Muscle of leg (tissue), 11 donors: ENCODE results near the gene INO80D. TPM values are rescaled to one million over a fixed set of nuclear protein-coding genes. Genes with fewer than 3 reads are reported as not detected.
"Not testable (repeated sequence)": the region's sequence is repeated elsewhere in the genome, so short reads cannot be mapped to it uniquely, and the experiment has no call there.

Source experiments
- DNase-seq: peaks from one replicate; pipeline ENCODE4 v3.0.0; 2013
- H3K27ac ChIP-seq: one replicate; pipeline ENCODE4 v1.5.1; 2013; ENCODE audit warnings: mild to moderate bottlenecking, low read length, control low read depth
- H3K27me3 ChIP-seq: one replicate; pipeline ENCODE4 v1.6.1; 2013; ENCODE audit warnings: low read length; ENCODE audit not compliant: control insufficient read depth, insufficient read depth
- H3K36me3 ChIP-seq: one replicate; pipeline ENCODE4 v1.6.1; 2013; ENCODE audit warnings: low read length; ENCODE audit not compliant: control insufficient read depth, insufficient read depth
- H3K4me1 ChIP-seq: one replicate; pipeline ENCODE4 v1.6.1; 2013; ENCODE audit warnings: low read length; ENCODE audit not compliant: control insufficient read depth, insufficient read depth
- H3K4me3 ChIP-seq: one replicate; pipeline ENCODE4 v1.5.1; 2013; ENCODE audit warnings: low read length, control low read depth
- H3K9me3 ChIP-seq: replicated peaks from 2 replicates; pipeline ENCODE4 v1.6.1; 2013; ENCODE audit warnings: low read depth, low read length; ENCODE audit not compliant: control insufficient read depth
- WGBS: methylation state at CpG from one replicate; pipeline ENCODE4 v1.1.5; 2013; ENCODE audit warnings: missing lambda C conversion rate; ENCODE audit not compliant: insufficient coverage; 5-methylcytosine and 5-hydroxymethylcytosine counted together
- polyA plus RNA-seq, 8 donors: library from polyadenylated mRNA; unstranded; fragments of 120-200 nt; gene quantifications; one replicate each; pipeline versions ENCODE4 v1.2.1 to v1.2.3, GENCODE V29; 2013; ENCODE audit warnings: inconsistent platforms in 1 of 8, low replicate concordance in 1 of 8; ENCODE audit not compliant: insufficient read length in 8 of 8, insufficient read depth in 1 of 8
- total RNA-seq: library from RNA; stranded (reverse); fragments of 120-200 nt; gene quantifications from one replicate; pipeline ENCODE4 v1.2.4, GENCODE V29; 2013

Gene INO80D
- total and polyA plus RNA-seq, 9 donors: 4.6 to 8.8 (median 7.4) TPM

DNA sequence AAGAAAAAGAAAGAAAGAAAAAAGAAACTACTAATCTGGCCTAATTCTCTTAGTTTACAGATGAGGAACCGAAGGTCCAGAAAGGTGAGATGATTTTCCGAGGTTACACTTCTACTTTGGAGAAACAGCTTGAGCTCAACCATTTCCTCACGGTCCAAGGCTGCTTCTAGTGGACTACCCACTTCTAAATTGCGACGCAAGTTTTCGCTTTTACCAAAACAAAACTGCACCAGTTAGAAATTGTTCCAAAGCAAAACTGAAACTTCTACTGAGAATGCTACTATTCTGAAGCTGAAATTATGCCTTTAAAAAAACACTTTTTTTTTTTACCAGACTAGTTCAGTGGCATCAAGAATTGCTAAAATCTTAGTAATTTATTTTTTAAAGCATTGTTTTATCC, 101.6 kb downstream of the INO80D start:
- no peaks in the 10 kb centered on the region for H3K4me1 ChIP-seq
- no peak overlapping the region for H3K4me3 ChIP-seq
- no peaks in the 10 kb centered on the region for H3K9me3 ChIP-seq
- H3K36me3 ChIP-seq: no peaks in the 10 kb centered on the region
- 93% methylated on average over 5 of the region's 6 CpGs for WGBS
- no peaks in the 10 kb centered on the region for H3K27me3 ChIP-seq
- DNase-seq: no peak
- H3K27ac ChIP-seq: no peak overlapping the region

- Histone ChIP-seq H3K36me3 (no peaks in the 10 kb centered on the region), H3K27me3 (no peaks in the 10 kb centered on the region), H3K4me3 (no peak overlapping the region), H3K27ac (no peak overlapping the region), H3K9me3 (no peaks in the 10 kb centered on the region), H3K4me1 (no peaks in the 10 kb centered on the region)
- WGBS: 95% methylated on average over 5 of the region's 5 CpGs
- no peak for DNase-seq
Observed at GRCh38 chr2:205982776-205983327, 103.1 kb downstream of the INO80D start.

GRCh38 chr2:205978728-205979127, 107.2 kb downstream of the INO80D start:
- not testable (repeated sequence) for H3K4me3 ChIP-seq, H3K27me3 ChIP-seq, H3K4me1 ChIP-seq, H3K27ac ChIP-seq, DNase-seq, H3K36me3 ChIP-seq, H3K9me3 ChIP-seq
- WGBS: no CpG with 5 or more reads among the region's 2 CpGs

GRCh38 chr2:205977699-205978098, 108.3 kb downstream of the INO80D start:
- not testable (repeated sequence) for H3K9me3 ChIP-seq, H3K36me3 ChIP-seq, H3K27ac ChIP-seq, H3K27me3 ChIP-seq, H3K4me3 ChIP-seq, DNase-seq, H3K4me1 ChIP-seq
- WGBS: 68% methylated on average over 5 of the region's 7 CpGs

GRCh38 chr2:205976934-205977659, 108.9 kb downstream of the INO80D start:
- not testable (repeated sequence) for H3K36me3 ChIP-seq, DNase-seq, H3K27ac ChIP-seq, H3K4me3 ChIP-seq, H3K27me3 ChIP-seq, H3K9me3 ChIP-seq, H3K4me1 ChIP-seq
- WGBS: 90% methylated on average over 37 of the region's 39 CpGs

DNA sequence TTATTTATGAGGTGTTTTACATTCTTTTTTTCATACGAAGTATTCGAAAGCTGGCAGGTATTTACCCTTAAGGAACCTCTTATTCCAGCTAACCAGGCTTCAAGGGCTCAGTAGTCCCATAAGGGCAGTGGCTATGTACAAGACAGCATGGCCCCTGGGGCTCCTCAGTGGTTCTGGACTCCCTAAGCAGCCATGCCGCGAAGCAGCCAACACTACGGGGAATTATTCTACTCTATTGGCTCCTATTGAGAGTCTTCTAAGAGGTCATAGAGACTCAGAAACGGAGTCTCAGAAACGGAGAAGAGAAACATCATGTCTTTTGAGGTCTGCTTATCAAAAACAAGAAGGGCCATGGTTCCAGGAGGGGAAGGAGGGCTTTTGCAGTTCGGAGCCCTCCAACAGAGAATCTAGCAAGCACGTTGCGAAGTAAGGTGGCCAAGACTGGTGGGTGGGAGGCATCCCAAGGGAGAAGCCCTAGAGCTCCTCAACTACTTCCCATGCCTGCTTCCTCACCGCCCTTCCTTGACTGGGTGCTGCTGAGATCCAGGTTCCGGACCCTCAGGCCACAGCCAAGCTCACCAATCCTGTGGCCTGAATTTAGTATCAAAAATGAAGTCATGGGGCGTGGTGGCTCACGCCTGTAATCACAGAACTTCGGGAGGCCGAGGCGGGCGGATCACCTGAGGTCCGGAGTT, 109.7 kb downstream of the INO80D start:
- Histone ChIP-seq H3K27me3 (no peaks in the 10 kb centered on the region), H3K4me1 (no peaks in the 10 kb centered on the region), H3K27ac (no peak overlapping the region), H3K4me3 (no peak overlapping the region), H3K36me3 (no peaks in the 10 kb centered on the region), H3K9me3 (no peaks in the 10 kb centered on the region)
- 90% methylated on average over 9 of the region's 19 CpGs for WGBS
- no peak for DNase-seq

DNA sequence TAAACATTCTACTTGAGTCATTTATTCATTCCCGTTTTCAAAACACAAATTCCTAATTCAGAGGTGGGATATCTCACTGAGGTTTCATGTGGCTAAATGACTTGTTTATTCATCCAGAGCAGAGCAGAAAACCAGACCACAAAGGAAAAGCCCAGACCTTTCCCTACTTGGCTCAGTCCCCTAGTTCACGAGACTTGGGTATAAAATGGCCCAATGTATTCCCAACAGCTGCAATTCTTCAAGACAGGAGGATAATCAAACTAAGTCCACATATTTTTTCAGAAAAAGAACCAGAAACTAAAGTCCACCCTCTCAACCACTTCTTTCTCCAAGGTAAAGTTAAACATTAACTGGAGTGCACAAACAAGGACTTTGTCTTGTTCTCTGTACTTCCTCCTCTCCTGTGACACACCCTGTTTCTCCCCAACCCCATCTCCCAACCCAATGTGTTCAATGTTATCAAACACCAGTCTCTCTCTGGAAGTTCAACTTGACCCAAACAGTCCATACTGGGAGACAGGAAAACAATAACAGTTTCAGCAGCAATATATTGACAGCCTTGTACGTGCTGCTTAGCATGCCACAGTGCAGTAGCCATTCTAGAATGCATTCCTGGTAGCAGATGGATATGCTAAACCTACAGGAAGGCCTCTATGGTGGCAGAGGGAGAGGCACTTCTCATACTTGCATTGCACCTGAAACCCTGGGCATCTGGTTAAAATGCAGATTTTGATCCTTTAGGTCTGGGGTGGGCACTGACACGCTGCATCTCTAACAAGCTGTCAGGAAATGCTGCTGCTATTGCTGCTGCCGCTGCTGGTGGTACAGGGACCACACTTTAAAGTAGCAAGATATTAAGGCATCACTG, 110.7 kb downstream of the INO80D start:
- Histone ChIP-seq H3K9me3 (no peaks in the 10 kb centered on the region), H3K27me3 (no peaks in the 10 kb centered on the region), H3K36me3 (no peaks in the 10 kb centered on the region), H3K4me3 (no peak overlapping the region), H3K4me1 (no peaks in the 10 kb centered on the region), H3K27ac (no peak overlapping the region)
- no peak for DNase-seq
- WGBS: 80% methylated on average over 1 of the region's 5 CpGs

GRCh38 chr2:205972113-205972512, 113.9 kb downstream of the INO80D start:
- WGBS: 71% methylated on average over 1 of the region's 1 CpG
- Histone ChIP-seq H3K27me3 (no peaks in the 10 kb centered on the region), H3K4me3 (no peak overlapping the region), H3K36me3 (no peaks in the 10 kb centered on the region), H3K9me3 (no peaks in the 10 kb centered on the region), H3K4me1 (no peaks in the 10 kb centered on the region), H3K27ac (no peak overlapping the region)
- no peak for DNase-seq

DNA sequence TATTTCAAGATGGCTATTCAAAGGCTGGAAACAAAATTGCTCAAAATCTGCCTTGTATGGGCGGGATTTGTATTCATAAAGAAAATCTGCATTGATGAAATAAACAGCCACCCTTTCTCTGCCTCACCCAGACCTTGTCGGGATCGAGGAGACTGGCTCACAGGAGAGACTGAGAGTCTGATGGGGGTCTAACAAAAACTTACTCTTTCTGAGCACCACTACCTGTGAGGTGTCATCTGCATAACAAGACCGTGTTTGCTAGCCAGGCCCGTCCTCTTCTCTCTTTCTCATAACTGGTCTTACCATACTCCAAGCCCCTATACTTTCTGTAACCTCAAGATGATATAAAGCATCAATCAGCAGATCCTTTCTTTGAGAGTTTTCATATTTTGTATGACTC, 115.6 kb downstream of the INO80D start:
- Histone ChIP-seq H3K4me1 (no peaks in the 10 kb centered on the region), H3K9me3 (no peaks in the 10 kb centered on the region), H3K36me3 (no peaks in the 10 kb centered on the region), H3K27me3 (no peaks in the 10 kb centered on the region), H3K27ac (no peak overlapping the region), H3K4me3 (no peak overlapping the region)
- WGBS: no CpG with 5 or more reads among the region's 5 CpGs
- DNase-seq: no peak

DNA sequence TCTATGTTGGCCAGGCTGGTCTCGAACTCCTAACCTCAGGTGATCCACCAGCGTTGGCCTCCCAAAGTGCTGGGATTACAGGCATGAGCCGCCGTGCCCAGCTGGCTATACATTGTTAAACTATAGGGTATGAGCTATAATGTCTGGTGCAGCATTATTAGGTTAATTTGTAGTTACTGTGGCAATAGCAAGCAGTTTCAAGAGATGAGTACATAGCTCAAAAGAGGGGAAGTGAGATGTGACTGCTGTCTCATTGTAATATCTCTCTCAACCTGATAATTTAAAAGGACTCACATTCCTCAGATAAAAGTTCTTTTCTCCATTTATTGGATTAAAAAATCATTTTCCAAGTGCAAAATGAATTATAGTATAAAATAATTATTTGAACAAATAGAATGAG, 116.4 kb downstream of the INO80D start:
- no peak overlapping the region for H3K27ac ChIP-seq
- H3K9me3 ChIP-seq: no peaks in the 10 kb centered on the region
- no peaks in the 10 kb centered on the region for H3K27me3 ChIP-seq
- H3K4me3 ChIP-seq: no peak overlapping the region
- DNase-seq: no peak
- WGBS: 81% methylated on average over 4 of the region's 4 CpGs
- H3K4me1 ChIP-seq: no peaks in the 10 kb centered on the region
- no peaks in the 10 kb centered on the region for H3K36me3 ChIP-seq
